ENCODE measurements around the gene FBXL13.

- TF ChIP-seq CTCF (IDR thresholded peaks at IDR 0.05) = no peak
- no peak for TF ChIP-seq EP300 (IDR thresholded peaks at IDR 0.05)
- no peak for TF ChIP-seq POLR2A (IDR thresholded peaks at IDR 0.05; ENCODE audit: low read depth)
- TF ChIP-seq POLR2AphosphoS5 (IDR thresholded peaks at IDR 0.05) = no peak
Measured at GRCh38 chr7:103009466-103010185, 65.0 kb downstream of the FBXL13 start.
